ENCODE results near the gene BLM. TPM values are rescaled to one million over a fixed set of nuclear protein-coding genes. Genes with fewer than 3 reads are reported as not detected.
"Not testable (repeated sequence)": the region's sequence is repeated elsewhere in the genome, so short reads cannot be mapped to it uniquely, and the experiment has no call there.

Gene BLM
- total RNA-seq, 1 donor from 2014 or later = 1.2 TPM

DNA sequence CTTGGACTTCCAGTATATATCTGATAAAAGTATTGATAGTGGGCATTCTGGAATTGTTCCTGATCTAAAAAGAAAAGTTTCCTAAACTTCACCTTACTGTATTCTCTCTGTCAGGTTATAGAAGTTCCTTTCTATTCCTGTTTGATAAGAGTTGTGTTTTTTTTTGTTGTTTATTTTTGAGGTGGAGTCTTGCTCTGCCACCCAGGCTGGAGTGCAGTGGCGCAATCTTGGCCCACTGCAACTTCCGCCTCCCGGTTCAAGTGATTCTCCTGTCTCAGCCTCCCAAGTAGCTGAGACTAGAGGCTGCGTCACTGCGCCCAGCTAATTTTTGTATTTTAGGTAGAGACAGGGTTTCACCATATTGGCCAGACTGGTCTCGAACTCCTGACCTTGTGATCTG, 13.1 kb downstream of the BLM start:
- DNase-seq (ENCODE audit: low spot score) = no peak

DNA sequence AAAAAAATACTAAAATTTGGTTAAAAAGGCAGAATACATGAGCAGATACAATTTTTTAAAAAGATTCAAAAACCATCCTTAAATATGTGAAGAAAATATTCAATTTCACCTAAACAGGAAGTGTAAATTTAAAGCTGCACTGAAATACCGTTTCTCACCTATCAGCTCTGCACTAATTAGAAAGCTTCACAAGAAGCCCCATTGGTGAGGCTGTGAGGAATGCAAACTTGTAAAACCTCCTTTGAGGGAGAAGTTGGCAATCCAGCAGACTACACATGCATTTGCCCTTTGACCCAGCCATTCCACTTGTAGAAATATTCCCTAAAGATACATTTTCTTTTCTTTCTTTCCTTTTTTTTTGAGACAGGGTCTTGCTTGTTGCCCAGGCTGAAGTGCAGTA, 18.8 kb downstream of the BLM start:
- no peak for DNase-seq (ENCODE audit: low spot score)

DNA sequence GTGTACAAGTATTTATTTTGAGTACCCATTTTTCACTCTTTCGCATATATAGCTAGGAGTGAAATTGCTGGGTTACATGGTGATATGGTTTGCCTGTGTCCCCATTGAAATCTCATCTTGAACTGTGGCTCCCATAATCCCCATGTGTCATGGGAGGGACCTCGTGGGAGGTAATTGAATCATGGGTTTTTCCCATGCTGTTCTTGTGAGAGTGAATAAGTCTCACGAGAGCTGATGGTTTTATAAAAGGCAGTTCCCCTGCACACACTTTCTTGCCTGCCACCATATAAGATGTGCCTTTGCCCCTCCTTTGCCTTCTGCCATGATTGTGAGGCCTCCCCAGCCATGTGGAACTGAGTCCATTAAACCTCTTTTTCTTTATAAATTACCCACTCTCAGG, 23.4 kb downstream of the BLM start:
- DNase-seq (ENCODE audit: low spot score) = not testable (repeated sequence)

DNA sequence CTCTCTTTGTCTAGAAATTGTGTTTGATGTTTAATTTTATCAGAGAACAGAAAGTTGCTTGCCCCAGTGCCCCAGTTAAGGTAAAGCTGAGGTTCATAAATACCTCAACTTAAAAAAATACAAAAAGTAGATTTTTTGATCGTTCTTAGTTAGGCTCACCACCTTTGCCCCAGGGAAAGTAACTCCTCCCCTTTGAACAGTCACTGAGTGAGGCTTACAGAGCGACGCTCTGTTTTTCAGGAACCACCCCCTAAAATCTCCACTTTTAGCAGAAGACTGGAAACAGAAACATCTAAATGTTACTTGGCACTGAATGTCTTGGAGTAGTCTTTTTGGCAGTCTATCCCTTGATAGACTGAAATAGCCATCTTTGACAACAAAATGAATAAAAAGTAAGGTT, 24.9 kb downstream of the BLM start:
- DNase-seq (ENCODE audit: low spot score) = no peak

DNA sequence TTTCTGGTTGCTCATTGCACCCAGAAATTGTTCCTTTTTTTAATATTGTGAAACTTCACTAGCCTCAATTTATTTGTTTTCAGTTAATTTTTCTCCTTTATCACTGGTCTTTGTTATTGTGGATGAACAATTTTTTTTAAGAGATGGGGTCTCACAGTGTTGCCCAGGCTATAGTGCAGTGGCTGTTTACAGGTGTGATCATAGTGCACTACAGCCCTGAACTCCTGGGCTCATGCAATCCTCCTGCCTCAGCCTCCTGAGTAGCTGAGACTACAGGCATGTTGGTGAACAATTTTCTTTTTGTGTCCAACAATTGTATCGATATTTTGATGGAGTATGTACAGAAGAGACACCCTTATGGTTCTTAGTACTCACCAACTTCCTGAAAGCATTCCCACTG, 26.3 kb downstream of the BLM start:
- no peak for DNase-seq (ENCODE audit: low spot score)

DNA sequence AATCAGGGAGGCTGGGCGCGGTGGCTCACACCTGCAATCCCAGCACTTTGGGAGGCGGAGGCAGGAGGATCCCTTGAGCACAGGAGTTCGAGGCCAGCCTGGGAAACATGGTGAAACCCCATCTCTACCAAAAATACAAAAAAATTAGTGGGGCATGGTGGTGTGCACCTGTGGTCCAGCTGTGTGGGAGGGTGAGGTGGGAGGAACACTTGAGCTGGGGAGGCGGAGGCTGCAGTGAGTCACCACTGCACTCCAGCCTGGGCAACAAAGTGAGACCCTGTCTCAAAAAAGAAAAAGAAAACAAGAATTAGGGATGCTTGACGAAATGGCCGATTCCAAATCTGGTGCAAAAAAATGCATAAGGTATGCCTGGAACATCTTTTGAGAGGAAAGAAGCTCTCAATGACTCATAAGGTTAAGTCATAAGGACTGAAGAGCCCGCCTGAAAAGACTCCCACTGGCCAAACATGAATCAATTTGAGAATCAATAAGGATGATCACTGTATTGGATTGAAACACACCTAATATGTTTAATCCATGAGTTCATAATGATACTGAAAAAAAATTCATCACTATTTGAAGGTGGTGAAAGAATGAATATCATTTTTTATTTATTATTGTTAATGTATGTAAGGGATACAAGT, 27.7 kb downstream of the BLM start:
- DNase-seq (ENCODE audit: low spot score) = no peak

DNA sequence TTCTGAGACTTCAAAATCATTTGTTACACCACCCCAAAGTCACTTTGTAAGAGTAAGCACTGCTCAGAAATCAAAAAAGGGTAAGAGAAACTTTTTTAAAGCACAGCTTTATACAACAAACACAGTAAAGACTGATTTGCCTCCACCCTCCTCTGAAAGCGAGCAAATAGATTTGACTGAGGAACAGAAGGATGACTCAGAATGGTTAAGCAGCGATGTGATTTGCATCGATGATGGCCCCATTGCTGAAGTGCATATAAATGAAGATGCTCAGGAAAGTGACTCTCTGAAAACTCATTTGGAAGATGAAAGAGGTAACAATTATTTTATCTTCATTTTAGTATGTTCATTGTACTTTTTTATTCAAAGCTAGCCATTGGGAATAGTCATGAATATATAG, 32.6 kb downstream of the BLM start:
- no peak for DNase-seq (ENCODE audit: low spot score)

DNA sequence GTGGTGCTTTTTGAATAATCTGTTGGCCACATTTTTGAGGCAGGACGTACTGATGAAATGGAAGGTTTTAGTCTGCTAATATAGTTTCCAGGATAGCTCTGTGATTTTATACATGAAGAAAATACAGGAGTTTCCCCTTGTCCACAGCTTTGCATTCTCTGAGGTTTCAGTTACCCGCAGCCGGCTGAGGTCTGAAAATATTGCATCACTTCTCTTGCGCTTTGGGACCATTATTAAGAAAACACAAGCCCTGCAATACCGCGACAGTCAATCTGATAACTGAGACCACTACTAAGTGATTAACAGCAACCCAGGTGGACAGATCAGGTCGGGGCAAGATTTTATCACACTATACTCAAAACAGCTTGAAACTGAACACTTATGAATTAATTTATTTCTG, 33.0 kb downstream of the BLM start:
- no peak for DNase-seq (ENCODE audit: low spot score)

DNA sequence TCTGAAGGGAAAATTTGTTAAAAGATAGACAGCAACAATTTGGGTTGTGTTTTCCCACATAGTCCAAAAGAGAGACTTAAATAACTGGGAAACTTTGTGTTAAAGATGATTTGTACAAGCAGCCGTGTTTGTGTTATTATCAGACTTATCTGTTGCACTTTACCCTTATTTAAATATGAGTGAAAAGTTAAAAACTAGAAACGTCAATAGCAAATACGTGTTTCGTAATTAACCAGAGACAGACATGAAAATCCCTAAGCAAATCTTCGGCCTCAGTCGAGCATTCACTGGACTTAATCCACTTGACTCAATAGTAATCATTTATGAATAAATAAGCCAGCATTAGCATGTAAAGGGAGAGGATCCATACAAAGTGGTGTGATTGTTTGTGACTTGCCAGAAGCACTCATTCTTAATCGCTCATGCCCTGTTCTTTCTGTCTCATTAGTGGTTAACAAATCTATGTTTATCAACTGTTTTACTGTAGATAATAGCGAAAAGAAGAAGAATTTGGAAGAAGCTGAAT, 34.2 kb downstream of the BLM start:
- DNase-seq (ENCODE audit: low spot score) = no peak

DNA sequence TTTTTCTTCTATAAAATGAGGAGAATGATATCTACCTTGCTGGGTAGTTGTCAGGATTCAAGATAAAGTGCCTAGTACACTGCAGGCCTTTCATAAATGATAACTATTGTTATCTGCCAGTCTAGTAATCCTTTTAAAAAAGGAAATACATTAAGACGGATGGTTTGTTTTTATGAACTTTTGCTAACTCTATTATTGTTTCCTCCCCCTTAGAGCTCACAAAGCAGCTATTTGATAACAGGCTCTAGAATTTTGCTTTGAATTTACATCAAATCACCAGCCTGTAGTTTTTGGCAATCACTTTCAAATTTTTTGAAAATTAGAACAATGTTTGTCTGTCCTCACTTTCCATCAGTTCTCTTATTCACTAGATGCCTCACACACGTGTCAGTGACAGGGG, 39.8 kb downstream of the BLM start:
- DNase-seq (ENCODE audit: low spot score) = no peak

DNA sequence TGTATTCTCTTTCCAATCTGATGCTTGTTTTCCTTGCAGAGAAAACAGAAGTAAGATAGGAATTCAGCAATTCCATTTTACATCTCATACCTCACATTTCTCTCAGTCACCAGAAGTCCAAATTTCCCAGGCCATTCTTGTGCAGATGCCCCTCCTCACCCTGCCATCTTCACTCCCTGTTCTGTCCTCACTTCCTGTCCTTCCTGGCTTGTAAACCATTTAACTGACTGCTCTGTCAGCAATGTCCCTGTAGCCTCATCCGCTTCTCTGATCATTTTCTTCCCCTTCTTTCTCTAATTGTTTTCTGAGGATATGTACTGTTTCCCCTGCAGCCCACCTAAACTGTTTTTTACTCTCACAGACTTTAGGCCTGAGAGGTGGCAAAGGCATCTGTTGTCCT, 40.3 kb downstream of the BLM start:
- no peak for DNase-seq (ENCODE audit: low spot score)

DNA sequence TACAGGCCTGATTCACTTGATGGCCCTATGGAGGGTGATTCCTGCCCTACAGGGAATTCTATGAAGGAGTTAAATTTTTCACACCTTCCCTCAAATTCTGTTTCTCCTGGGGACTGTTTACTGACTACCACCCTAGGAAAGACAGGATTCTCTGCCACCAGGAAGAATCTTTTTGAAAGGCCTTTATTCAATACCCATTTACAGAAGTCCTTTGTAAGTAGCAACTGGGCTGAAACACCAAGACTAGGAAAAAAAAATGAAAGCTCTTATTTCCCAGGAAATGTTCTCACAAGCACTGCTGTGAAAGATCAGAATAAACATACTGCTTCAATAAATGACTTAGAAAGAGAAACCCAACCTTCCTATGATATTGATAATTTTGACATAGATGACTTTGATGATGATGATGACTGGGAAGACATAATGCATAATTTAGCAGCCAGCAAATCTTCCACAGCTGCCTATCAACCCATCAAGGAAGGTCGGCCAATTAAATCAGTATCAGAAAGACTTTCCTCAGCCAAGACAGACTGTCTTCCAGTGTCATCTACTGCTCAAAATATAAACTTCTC, 43.6 kb downstream of the BLM start:
- no peak for DNase-seq (ENCODE audit: low spot score)

DNA sequence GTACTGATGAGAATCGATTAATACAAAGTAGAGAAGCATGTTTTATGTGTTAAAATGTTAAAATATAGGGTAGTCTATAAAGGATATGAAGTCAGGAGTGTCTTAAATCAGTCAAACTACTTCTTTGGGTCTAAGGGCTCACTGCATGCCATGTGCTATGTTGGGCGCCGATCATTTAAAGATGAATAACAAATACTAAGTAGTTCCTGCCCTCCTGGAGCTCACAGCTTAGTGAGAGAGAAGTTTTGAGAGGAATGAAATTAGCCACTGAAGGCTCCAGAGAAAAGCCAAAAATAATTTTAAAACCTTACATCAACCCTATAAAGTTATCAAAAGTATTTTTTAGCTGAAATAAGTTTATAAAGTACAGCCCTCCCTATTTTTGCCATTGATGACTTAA, 44.5 kb downstream of the BLM start:
- DNase-seq (ENCODE audit: low spot score) = no peak

DNA sequence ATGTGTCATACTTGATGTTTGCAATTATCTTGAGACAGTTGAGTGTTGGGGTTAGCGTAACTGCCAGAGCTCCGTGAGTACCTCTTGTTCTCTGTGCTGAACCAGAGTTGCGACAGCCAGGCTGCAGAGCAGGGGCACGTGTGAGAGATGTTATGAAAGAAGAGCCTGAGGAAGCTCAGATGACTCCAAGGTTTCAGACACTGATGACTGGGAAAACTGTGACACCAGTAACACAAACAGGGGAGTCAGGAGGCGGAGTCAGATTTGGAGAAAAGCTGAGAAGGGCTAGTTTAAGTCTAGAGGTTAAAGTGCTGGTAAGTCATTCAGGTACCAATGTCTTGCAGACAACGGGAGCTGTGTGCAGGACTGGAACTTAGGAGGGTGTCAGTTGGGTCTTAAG, 45.0 kb downstream of the BLM start:
- DNase-seq (ENCODE audit: low spot score) = peak; percentile 22

DNA sequence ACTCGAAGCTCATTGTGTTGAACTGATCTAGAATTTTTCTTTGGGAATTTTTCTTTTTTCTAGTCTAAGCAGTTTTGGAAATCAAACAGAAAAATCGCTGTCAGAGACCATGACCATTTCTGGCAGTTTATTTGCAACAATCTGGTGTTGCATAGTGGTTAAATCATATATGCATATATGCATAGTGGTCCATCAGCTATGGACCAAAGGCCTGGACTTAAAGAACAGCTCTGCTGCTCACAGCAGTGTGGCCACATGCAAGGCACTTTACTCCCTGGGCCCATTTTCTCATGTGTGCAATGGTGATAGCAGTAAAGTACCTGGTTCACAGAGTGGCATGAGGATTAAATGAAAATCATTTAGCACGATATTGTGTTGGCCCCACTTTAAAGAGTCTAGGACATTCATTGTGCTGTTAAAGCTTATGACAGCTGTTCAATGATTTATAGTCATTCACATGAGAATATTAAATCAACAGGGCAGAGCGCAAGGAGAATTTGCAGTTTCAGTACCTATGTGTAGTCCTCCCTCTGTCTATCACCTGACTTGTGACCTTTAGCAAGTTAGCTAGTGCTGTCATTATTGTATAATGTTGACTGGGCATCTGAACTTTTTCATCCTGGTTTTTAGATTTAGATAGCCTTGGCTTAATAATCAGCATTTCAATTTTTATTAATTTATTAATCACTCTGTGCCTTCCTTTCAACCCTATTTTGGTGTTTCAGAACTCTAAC, 46.4 kb downstream of the BLM start:
- DNase-seq (ENCODE audit: low spot score) = no peak

DNA sequence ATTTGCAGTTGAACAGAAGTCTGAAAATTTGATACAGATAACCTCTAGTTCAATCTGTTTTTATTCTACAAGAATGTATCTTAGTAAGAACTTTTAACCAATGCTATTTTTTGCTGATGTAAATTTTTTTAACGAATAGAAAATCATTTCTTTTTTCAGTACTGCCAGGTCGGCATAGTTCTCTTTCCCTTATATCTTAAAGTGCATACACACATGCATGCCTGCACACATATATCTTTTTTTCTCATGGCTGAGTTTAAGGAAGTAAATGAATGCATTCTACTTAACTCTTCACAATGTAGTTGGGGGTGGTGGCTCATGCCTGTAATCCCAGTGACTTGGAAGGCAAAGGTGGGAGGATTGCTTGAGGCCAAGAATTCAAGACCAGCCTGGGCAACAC, 48.4 kb downstream of the BLM start:
- no peak for DNase-seq (ENCODE audit: low spot score)

DNA sequence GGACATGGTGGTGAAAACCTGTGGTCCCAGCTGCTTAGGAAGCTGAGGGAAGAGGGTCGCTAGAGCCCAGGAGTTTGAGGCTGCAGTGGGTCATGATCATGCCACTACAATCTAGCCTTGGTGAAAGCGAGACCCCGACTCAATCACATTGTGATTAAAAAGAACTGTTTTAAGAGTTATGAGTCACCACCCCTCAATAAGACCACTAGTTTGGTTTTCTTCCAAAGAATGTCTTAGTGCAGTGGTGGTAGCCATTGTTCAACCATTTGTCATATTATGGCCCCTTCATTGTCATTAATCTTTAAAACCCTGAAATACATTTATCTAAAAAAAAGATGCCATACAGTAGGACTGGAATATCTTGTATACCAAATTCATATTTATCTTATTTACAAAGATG, 48.8 kb downstream of the BLM start:
- DNase-seq (ENCODE audit: low spot score) = no peak

DNA sequence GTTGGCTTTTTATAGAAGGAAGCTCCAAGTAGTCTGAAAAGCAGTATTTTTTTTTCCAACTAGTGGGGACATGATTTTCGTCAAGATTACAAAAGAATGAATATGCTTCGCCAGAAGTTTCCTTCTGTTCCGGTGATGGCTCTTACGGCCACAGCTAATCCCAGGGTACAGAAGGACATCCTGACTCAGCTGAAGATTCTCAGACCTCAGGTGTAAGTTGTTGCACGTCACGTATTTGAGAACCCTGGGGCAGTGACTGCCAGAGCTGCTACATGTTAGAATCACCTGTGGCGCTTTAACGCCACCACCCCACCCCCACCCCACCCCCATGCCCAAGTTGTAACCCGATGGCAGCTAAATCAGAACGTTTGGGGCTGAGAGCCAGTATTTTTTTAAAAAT, 52.2 kb downstream of the BLM start:
- no peak for DNase-seq (ENCODE audit: low spot score)

DNA sequence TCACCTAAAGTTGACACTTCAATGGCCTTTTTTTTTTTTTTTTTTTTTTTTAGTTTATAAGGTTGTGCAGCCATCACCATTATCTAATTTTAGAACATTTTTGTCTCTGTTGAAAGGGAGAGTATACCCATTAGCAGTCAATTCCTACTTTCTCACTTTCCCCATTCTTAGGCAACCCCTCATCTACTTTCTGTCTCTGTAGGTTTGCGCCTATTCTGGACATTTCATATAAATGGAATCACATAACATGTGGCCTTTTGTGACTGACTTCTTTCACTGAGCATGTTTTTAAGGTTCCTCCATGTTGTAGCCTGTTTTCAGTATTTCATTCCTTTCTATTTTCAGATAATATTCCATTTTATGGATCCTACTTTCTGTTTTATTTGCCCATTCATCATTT, 56.3 kb downstream of the BLM start:
- DNase-seq (ENCODE audit: low spot score) = no peak

DNA sequence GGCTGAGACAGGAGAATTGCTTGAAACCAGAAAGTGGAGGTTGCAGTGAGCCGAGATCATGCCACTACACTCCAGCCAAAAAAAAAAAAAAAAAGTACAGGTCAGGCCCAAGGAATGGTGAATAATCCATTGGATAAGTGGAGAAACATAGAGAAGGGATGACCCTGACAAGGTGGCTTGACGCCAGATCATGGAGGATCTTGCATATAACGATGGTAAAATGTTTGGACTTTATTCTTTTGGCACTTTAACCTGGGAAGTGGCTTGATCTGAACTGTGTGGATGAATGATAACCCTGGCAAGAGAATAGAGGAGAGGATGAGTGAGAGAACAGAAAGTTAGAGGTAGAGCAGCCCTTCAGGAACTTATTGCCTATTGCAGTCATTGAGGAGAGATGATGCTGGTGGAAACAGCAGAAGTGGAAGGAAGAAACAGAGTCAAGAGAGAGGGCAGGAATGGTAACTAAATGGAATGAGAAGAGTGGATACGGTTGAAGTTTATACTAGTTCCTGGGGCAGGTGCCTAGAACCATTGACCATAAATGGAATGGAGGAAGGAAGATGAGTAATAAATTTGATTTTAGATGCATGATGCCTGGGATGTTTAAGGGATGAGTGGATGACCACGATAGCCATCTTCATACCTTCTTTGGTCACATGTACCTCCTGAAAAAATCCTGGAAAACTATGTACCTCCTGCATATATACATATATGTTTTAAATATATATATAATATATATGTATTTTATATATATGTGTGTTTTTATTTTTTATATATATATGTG, 57.8 kb downstream of the BLM start:
- DNase-seq (ENCODE audit: low spot score) = no peak

DNA sequence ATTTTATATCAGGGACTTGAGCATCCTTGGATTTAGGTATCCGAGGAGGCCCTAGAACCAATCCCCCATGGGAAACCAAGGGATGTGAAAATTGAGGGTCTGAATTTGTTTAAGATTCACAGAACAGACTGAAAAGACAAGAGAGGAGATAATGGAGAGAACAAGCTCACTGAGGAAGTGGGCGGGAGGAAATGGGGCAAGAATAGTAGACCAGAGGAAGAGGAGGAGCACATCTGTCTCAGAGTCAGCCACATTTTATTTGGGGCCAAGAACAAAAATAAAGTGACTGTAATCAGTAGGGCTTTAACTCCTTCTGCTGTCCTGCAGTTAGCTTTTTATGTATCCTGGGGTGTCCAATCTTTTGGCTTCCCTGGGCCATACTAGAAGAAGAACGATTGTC, 63.8 kb downstream of the BLM start:
- no peak for DNase-seq (ENCODE audit: low spot score)

DNA sequence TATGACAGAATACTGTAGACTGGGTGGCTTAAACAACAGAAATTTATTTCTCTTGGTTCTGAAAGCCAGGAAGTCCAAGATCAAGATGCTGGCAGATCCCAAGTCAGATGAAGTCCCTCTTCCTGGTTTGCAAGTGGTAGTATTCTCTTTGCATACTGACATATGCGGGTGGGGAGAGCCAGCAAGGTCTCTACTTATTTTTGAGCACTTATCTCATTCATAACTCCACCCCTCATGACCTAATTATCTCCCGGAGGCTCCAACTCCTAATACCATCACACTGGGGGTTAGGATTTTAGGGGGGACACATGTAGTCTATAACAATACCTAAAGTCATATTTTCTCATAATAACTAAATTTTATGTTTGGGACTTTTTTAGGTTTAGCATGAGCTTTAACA, 65.3 kb downstream of the BLM start:
- DNase-seq (ENCODE audit: low spot score) = no peak

DNA sequence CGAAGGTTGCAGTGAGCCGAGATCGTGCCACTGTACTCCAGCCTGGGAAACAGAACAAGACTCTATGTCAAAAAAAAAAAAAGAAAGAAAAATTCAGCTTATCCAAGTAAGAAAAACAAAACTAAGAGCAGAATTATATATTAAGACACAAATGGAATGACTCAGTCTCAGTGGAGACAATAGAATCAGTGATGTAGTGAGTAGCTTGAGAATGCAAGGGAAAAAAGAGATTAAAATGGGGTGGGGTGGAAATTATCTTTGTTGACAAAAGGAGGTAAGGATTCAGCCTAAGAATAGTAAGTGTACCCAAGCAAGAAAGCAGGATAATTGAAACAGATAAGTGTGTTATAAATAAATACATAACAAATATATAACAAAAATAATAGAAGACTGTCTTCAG, 70.7 kb downstream of the BLM start:
- DNase-seq (ENCODE audit: low spot score) = no peak
